NCI-H69 (cell line): ENCODE results near the gene GRIK1.

Source experiments
- DNase-seq: peaks from one replicate; lab custom pipeline; 2025; lab: John Stamatoyannopoulos, UW

Gene GRIK1

GRCh38 chr21:29827647-29828046, 112.1 kb downstream of the GRIK1 start:
- no peak for DNase-seq

- no peak for DNase-seq
Measured at GRCh38 chr21:29827236-29827635, 112.6 kb downstream of the GRIK1 start.

GRCh38 chr21:29826386-29826785, 113.4 kb downstream of the GRIK1 start:
- DNase-seq = no peak

DNA sequence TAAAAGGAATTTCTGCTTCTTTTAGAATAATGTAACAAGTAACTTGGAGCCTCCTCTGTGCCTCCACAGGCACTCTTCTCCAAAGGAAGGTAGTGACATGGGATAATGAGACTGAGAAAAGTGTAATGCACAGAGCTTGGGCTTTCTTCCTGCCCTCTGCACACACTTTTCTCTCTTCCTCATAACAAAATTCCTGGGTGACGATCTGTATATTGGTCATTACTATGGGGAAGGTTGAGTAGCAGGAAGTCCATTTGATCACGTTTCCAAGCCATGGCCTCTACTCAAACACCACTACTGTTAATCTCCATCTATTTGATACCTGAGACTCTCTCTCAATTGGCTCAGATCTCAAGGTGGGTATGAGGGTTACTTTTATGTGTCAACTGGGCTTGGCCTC, 113.9 kb downstream of the GRIK1 start:
- DNase-seq = no peak

GRCh38 chr21:29825345-29825744, 114.5 kb downstream of the GRIK1 start:
- DNase-seq = no peak

- no peak for DNase-seq
Measured at GRCh38 chr21:29822064-29822463, 117.7 kb downstream of the GRIK1 start.

DNA sequence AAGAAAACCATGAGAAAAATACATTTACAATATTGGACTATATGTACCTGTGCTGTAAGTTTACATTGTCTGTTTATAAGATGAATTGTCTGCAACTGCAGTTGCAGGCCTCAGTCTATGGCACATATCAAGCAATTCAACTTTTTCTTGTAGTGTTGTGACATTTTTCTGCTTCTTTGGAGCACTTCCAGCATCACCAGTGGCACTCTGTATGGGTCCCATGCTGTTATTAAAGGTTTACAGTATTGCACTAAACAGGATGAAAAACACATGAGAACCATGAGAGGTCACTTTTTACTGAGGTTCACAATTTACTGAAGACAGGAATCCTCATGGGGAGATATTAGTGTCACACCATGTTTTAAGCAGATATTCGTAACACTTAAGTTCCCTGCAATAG, 118.6 kb downstream of the GRIK1 start:
- no peak for DNase-seq

DNA sequence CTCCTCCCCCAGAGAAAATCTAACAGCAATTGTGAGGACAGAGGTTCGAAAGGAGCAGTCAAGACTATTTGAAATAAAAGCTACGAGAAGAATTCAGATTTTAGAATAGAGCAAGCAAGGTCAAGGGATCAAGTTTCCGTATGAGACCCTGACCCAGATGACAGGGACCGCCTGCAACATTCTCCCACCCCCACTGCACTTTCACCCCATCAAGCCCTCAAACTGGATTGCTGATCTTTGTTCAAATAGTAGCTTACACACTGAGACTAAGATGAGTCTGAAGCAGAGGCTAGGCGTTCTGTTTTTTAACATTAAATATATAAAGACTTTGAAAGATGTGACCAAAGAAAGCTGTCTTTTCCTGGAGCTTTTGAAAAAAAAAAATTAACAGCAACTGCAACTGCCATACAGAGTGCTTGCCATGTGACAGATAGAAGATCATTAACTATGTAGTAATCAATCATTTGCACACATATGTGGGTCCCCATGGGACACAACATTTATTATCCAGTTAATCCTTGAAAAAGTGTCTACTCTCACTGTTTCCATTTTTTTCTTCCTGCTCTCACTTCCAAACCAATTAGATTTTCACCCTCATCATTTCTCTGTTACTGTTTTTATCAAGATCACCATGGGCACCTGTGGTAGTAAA, 120.0 kb downstream of the GRIK1 start:
- no peak for DNase-seq

DNA sequence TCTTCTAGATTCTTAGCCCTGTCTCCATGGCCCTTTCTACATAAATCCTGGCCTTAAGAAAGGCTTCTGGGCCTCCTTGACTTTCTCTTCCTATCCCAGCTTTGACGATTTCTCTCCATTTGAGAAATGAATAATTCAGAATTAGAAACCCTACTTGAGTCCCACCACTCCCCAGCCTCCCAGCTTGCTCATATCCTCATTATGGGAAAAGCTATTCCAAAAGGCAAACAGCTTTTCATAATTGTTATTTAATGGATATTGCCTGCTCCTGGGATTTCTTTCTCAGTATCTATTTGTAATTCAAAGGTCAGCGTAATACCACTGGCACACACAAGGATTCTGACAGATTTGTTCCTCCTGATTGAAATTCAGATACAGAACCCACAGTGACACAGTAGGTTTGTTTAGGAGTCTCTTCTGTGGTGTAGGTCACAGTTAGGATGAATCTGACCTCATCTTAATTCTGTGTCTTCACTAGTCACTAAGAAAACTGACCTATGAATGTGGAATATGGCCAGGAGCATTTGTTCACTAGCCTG, 121.3 kb downstream of the GRIK1 start:
- DNase-seq = no peak

- DNase-seq = no peak
Measured at GRCh38 chr21:29817450-29817849, 122.3 kb downstream of the GRIK1 start.

- DNase-seq = peak; percentile 22
Measured at GRCh38 chr21:29812947-29813346, 126.8 kb downstream of the GRIK1 start.

DNA sequence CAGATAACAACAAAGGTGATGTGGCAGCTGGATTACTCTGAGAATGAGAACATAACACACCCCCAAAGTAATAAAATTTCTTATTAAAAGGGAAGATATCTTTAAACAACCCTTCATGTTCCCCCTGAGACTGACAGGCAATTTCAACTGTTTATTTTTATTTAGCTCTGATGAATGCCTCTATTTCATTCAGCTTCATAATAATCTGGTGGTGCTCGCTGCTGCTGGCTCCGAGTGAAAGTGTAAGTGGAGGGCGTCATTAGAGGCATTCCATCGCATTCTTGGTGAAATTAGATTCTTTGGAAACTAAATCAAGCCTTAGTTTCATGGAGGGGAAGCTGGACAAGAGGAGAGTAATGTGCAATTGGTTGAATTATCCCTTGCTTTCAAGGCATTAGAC, 128.9 kb downstream of the GRIK1 start:
- no peak for DNase-seq

DNA sequence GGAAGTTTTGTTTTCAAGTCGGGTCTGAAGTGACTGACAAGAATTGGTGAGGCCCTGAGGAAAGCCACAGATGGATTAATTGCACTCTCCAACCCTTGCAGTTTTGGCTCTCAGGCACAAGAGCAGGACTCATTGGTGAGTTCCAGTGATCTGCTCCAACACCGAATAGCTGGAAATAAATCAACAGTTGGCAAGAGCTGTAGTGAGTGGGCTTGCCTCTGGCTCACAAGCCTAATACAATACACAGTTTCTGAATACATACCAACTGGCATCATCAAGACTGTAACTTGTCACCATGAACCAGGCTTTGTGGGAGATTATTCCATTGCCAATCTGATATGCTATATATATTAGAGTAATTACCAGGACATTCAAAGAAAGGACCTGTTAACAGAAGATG, 131.6 kb downstream of the GRIK1 start:
- DNase-seq = no peak

GRCh38 chr21:29805105-29805504, 134.7 kb downstream of the GRIK1 start:
- DNase-seq = no peak

- DNase-seq = no peak
Measured at GRCh38 chr21:29803191-29803590, 136.6 kb downstream of the GRIK1 start.

GRCh38 chr21:29801122-29801521, 138.7 kb downstream of the GRIK1 start:
- DNase-seq = no peak

DNA sequence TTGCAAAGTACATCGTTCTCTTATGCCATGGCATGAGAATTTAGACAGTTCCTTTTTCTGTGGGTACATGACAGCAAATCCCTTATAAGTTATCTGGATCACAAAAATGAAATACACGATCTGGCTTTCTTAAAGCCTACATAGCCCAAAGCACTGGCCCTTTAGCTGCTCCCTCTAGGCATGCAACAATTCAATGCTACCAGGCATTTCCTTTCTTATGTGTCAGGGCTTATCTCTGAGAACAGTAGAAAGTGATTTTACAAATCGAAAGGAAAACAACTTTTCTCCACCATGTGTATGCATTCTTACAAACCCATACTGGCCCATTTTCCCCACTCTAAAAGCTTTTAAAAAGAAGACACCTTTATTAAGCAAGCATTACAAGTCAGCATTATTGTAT, 139.7 kb downstream of the GRIK1 start:
- DNase-seq = no peak

DNA sequence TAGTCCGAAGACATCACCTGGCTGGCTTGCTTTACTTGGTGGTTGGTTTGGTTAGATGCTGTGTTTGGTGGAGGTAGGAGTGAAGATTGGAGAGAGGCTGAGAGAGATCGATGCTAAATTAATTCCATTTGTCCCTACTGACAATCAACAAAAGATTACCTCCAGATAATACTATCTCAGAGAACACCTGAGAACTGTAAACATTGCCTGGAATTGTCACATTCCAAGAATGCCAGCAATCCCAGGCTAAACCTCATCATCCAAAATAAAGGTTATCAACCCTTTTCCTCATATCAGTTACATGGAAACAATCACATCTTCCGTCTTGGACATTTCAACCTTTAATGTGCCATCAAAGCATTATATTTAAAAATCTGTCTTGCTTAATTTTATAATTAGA, 141.0 kb downstream of the GRIK1 start:
- DNase-seq = no peak

DNA sequence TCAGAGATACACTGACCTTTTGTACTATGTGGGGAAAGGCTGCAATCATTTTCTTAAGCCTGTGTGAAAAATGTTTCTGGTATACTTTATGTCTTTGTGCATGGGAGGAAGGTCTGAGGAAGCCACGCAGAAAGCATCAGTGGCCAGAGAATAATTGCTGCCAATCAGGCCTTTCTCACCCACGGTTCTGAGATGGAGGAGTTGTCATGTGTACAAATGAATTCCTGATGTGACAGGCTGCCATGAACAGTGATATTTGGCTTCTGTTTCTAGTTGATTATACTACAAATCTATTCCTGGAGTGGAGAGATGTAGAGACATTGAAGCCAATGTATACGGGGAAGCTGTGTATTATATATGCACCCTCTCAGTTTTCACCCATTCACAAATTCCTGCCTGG, 142.6 kb downstream of the GRIK1 start:
- no peak for DNase-seq

DNA sequence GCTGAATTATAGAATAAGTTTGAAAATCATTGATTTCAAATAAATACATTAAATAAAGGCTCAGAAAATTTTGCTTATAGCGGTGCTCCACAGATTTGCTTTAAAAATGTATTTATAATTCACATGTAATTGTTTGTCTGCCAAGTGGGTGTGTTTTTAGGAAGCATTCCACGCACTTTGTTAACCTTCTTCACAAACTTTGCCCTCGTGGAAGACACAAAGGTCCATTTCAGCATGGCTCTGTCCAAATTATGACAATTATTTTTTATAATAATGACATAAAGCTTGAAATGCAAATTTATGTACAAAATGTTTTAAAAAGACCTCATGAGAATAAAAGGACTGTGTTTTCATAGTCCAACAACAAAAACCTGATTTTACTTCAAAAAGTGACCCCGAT, 146.1 kb downstream of the GRIK1 start:
- DNase-seq = no peak

DNA sequence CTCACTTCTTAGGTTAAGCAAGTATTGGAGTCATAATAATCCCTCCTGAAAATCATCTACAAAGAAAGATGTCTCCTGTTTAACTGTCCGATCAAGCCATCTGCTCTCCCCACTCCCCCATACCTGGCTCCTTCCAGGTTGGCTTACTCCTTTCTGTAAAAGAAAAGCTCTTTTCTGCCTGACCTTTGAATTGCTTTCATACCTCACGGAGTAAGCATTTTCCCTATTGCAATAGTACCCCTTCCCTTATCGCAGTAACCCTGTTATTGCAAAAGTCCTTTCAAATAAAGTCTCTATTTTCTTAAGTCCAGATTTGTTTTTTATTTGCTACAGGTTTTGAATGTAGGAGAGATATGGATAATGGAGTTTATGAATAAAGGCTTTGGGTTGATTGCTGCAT, 150.4 kb downstream of the GRIK1 start:
- DNase-seq = no peak

DNA sequence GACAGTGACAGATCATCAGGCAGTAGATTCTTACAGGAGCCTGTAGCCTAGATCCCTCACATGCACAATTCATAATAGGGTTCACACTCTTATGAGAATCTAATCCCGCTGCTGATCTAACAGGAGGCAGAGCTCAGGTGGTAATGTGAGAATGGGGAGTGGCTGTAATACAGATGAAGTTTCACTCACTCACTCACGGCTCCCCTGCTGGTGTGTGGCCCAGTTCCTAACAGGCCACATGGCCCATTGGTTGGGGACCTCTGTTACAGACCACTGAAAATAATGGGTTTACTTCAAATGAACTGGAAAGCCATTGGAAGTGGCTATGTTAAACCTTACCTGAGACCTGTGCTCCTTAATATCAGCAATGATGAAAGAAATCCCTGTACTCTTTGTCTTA, 151.0 kb downstream of the GRIK1 start:
- DNase-seq = no peak

DNA sequence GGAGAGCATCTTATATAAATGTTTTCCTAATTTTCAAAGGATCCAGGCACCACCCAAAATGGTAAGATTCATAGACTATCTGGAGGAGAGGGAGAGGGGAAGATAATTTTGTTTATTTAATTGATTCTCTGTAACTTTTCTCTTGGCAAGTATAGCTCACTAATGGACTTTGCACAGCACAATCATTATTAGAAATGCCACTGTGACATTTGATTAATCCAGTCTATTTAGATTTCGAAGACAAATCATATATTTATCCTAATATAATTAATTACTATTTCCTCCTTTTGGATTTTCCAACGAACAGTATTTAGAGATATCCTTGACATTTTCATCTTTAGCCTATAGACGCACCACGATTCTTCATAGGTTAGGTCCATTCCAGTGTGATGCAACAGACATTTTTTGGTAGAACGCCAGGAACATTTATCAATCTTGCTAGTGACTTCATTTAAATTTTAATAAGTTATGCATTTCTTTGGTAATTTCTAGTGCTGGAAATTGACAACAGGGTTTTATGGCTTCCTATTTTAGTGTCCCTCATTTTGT, 152.4 kb downstream of the GRIK1 start:
- no peak for DNase-seq
